Measurements from ENCODE around the gene COG5.
"Not testable (repeated sequence)": the region's sequence is repeated elsewhere in the genome, so short reads cannot be mapped to it uniquely, and the experiment has no call there.

The COG5 gene

GRCh38 chr7:107543338-107543993 lies 20.3 kb downstream of the COG5 start:
- TF ChIP-seq CTCF (IDR thresholded peaks at IDR 0.05; ENCODE audit: low read length): no peak
- TF ChIP-seq EZH2 (IDR thresholded peaks at IDR 0.05; ENCODE audit: borderline replicate concordance, low read length): no peak
- H3K4me3 ChIP-seq (ENCODE audit: low read depth, low read length, poor library complexity, severe bottlenecking): no peak overlapping the region
- no peak overlapping the region for H2AFZ ChIP-seq (ENCODE audit: low read length)
- no peaks in the 10 kb centered on the region for H4K20me1 ChIP-seq (ENCODE audit: insufficient read depth, low read length)
- peaks cover 71% of the 10 kb centered on the region for H3K36me3 ChIP-seq (ENCODE audit: insufficient read depth, low read length)
- no peak overlapping the region for H3K9ac ChIP-seq (ENCODE audit: low read length)
- no peak overlapping the region for H3K27ac ChIP-seq (ENCODE audit: low read depth, low read length, poor library complexity, severe bottlenecking)
- no peaks in the 10 kb centered on the region for H3K9me2 ChIP-seq (ENCODE audit: low read depth, low read length)
- H3K9me3 ChIP-seq (ENCODE audit: low read length): peaks cover 6% of the 10 kb centered on the region; the same call in 1 of the 2 replicates
- H3K27me3 ChIP-seq (ENCODE audit: insufficient read depth, low read length): no peaks in the 10 kb centered on the region
- H3F3A ChIP-seq (ENCODE audit: insufficient read depth, low read length): no peaks in the 10 kb centered on the region
- no peak overlapping the region for H3K4me2 ChIP-seq (ENCODE audit: low read length)
- H3K79me2 ChIP-seq (ENCODE audit: insufficient read depth, low read length): no peaks in the 10 kb centered on the region
- no peaks in the 10 kb centered on the region for H3K4me1 ChIP-seq (ENCODE audit: insufficient read depth, low read length, severe bottlenecking)

GRCh38 chr7:107538001-107538400 lies 25.7 kb downstream of the COG5 start:
- Histone ChIP-seq H3F3A (ENCODE audit: insufficient read depth, low read length) (no peaks in the 10 kb centered on the region), H3K9me3 (ENCODE audit: low read length) (no peaks in the 10 kb centered on the region), H3K9me2 (ENCODE audit: low read depth, low read length) (no peaks in the 10 kb centered on the region), H3K4me3 (ENCODE audit: low read depth, low read length, poor library complexity, severe bottlenecking) (no peak overlapping the region), H3K79me2 (ENCODE audit: insufficient read depth, low read length) (no peaks in the 10 kb centered on the region), H2AFZ (ENCODE audit: low read length) (no peak overlapping the region), H3K9ac (ENCODE audit: low read length) (no peak overlapping the region), H3K27me3 (ENCODE audit: insufficient read depth, low read length) (no peaks in the 10 kb centered on the region), H3K4me1 (ENCODE audit: insufficient read depth, low read length, severe bottlenecking) (no peaks in the 10 kb centered on the region), H3K36me3 (ENCODE audit: insufficient read depth, low read length) (peaks cover 42% of the 10 kb centered on the region), H4K20me1 (ENCODE audit: insufficient read depth, low read length) (no peaks in the 10 kb centered on the region), H3K4me2 (ENCODE audit: low read length) (no peak overlapping the region), H3K27ac (ENCODE audit: low read depth, low read length, poor library complexity, severe bottlenecking) (no peak overlapping the region)
- TF ChIP-seq EZH2 (IDR thresholded peaks at IDR 0.05; ENCODE audit: borderline replicate concordance, low read length) (no peak), CTCF (IDR thresholded peaks at IDR 0.05; ENCODE audit: low read length) (no peak)

DNA sequence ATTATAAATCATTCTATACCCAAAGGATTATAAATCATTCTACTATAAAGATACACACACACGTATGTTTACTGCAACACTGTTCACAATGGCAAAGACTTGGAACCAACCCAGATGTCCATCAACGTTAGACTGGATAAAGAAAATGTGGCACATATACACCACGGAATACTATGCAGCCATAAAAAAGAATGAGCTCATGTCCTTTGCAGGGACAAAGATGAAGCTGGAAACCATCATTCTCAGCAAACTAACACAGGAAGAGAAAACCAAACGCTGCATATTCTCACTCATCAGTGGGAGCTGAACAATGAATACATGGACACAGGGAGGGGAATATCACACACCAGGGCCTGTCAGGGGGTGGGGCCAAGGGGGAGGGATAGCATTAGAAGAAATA lies 26.5 kb downstream of the COG5 start:
- not testable (repeated sequence) for H3K4me3 ChIP-seq (ENCODE audit: low read depth, low read length, poor library complexity, severe bottlenecking); H2AFZ ChIP-seq (ENCODE audit: low read length); H3F3A ChIP-seq (ENCODE audit: insufficient read depth, low read length); H3K4me2 ChIP-seq (ENCODE audit: low read length); H3K9me3 ChIP-seq (ENCODE audit: low read length); H4K20me1 ChIP-seq (ENCODE audit: insufficient read depth, low read length); H3K27ac ChIP-seq (ENCODE audit: low read depth, low read length, poor library complexity, severe bottlenecking); H3K9me2 ChIP-seq (ENCODE audit: low read depth, low read length); H3K79me2 ChIP-seq (ENCODE audit: insufficient read depth, low read length); H3K4me1 ChIP-seq (ENCODE audit: insufficient read depth, low read length, severe bottlenecking); H3K27me3 ChIP-seq (ENCODE audit: insufficient read depth, low read length); H3K9ac ChIP-seq (ENCODE audit: low read length)
- H3K36me3 ChIP-seq (ENCODE audit: insufficient read depth, low read length): peaks cover 34% of the 10 kb centered on the region

DNA sequence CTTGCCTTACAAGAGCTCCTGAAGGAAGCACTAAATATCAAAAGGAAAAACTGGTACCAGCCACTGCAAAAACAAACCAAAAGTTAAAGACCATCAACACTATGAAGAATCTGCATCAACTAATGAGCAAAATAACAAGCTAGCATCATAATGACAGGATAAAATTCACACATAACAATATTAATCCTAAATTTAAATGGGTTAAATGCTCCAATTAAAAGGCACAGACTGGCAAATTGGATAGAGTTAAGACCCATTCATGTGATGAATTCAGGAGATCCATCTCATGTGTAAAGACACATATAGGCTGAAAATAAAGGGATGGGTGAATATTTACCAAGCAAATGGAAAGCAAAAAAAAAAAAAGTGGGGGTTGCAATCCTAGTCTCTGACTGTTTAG lies 29.6 kb downstream of the COG5 start:
- H3K9me2 ChIP-seq (ENCODE audit: low read depth, low read length): no peaks in the 10 kb centered on the region
- H3K9me3 ChIP-seq (ENCODE audit: low read length): no peaks in the 10 kb centered on the region
- no peak overlapping the region for H2AFZ ChIP-seq (ENCODE audit: low read length)
- H3K27ac ChIP-seq (ENCODE audit: low read depth, low read length, poor library complexity, severe bottlenecking): no peak overlapping the region
- no peak overlapping the region for H3K9ac ChIP-seq (ENCODE audit: low read length)
- no peaks in the 10 kb centered on the region for H3K4me1 ChIP-seq (ENCODE audit: insufficient read depth, low read length, severe bottlenecking)
- peaks cover 21% of the 10 kb centered on the region for H3K36me3 ChIP-seq (ENCODE audit: insufficient read depth, low read length)
- H3K4me3 ChIP-seq (ENCODE audit: low read depth, low read length, poor library complexity, severe bottlenecking): no peak overlapping the region
- H3K4me2 ChIP-seq (ENCODE audit: low read length): no peak overlapping the region
- TF ChIP-seq CTCF (IDR thresholded peaks at IDR 0.05; ENCODE audit: low read length) (no peak), EZH2 (IDR thresholded peaks at IDR 0.05; ENCODE audit: borderline replicate concordance, low read length) (no peak)
- no peaks in the 10 kb centered on the region for H3K27me3 ChIP-seq (ENCODE audit: insufficient read depth, low read length)
- H3K79me2 ChIP-seq (ENCODE audit: insufficient read depth, low read length): no peaks in the 10 kb centered on the region
- no peaks in the 10 kb centered on the region for H3F3A ChIP-seq (ENCODE audit: insufficient read depth, low read length)
- H4K20me1 ChIP-seq (ENCODE audit: insufficient read depth, low read length): no peaks in the 10 kb centered on the region
